HG03064 (cell line): ENCODE measurements around the gene KCNIP3.

ENCODE experiments used
- ATAC-seq: cut with Tn5 transposase; IDR thresholded peaks from one replicate; pipeline ENCODE4 v1.9.1; 2021; ENCODE audit warnings: low read depth; ENCODE audit not compliant: unreplicated experiment

Gene KCNIP3

DNA sequence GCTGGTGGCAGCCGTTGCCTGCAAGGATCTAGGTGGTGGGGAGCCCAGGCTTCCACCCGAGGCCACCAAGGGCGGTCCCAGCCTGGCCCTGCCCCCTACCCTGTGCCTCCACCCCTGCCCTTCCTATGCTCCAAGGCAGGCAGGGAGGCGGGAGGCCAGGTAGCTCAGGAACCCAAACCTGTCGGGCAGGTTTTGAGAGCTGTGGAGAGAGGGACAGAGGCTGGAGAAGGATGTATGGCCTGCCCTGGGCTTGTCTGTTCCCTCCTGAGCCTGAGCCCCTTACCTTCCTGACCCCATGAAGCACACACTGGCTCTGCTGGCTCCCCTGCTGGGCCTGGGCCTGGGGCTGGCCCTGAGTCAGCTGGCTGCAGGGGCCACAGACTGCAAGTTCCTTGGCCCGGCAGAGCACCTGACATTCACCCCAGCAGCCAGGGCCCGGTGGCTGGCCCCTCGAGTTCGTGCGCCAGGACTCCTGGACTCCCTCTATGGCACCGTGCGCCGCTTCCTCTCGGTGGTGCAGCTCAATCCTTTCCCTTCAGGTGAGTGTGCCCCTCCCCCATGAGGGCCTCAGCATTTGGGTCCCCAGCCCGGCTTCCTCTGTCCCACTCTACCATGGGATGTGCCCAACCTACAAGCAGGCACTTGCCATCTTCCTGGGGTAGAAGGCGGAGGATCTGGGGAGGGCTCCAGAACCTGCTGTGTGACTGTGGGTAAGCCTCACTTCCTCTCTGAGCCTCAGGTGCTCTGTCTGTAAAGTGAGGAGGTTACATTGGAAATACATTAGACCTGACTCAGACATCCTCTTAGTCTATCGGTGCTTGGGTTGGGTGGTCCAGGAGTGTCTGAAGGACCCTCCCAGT lies 22.6 kb upstream of the KCNIP3 start, which contains the start of gene PROM2:
PROM2 (plus strand) TSS at position 159 of the 860 bp plus-strand sequence; CDS start at position 296, 137 bp downstream.
- ATAC-seq: no peak

DNA sequence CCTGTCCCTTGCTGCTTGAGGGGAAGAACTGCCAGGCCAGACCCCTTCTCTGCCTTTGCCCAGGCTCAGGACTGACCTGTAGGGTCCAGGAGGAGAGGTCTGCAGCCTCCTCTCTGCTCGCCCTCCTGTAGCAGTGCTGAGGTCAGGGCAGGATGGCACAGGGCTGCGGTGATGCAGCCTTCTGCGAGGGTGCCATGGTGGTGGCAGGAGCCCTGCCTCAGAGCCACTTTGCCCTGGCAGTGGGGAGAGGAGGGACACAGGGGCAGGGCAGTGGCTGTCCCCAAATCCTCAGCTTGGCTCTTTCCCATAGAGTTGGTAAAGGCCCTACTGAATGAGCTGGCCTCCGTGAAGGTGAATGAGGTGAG lies 22.0 kb upstream of the KCNIP3 start:
- no peak for ATAC-seq

DNA sequence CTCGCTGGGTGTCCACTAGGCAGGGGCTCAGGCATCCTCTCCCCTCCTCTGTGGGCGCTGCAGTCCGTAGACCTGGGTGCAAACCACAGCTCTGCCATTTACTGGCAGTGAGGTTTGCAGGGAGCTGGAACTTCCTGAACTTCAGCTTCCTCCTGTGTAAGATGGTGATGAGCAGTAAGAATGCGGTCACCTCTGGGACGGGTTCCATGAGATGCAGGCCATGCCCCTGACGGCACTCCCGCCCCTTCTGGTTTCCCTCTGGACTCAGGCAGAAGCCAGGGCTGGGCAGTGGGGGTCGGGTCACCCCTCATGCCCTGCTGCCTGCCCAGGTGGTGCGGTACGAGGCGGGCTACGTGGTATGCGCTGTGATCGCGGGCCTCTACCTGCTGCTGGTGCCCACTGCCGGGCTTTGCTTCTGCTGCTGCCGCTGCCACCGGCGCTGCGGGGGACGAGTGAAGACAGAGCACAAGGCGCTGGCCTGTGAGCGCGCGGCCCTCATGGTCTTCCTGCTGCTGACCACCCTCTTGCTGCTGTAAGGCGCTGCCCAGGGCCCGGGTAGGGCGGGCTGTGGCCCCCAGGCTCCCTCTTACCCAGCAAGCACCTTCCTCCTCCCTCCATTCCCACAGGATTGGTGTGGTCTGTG lies 21.4 kb upstream of the KCNIP3 start:
- no peak for ATAC-seq

DNA sequence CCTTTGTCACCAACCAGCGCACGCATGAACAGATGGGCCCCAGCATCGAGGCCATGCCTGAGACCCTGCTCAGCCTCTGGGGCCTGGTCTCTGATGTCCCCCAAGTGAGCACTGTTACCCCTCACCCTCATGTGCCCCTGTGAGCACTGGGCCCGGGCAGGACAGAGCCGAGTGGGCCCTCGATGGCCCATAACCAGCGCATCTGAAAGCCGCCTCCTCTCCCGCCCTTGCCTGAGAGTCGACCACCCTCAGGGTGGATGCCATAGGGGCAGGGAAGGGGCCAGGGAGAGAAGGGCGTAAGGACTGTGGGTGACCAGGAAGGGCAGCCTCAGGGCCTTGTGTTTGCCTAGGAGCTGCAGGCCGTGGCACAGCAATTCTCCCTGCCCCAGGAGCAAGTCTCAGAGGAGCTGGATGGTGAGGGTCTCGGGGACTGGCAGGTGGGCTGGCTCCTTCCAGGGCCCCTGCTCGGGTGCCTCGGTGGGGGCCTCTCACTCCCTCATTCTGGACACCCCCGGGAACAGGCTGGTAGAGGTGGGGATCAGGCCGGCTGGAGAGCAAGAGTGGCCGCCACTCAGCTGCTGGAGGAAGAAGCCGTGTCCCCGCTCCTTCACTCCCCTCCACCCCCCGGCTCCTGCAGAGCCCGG lies 20.8 kb upstream of the KCNIP3 start:
- no peak for ATAC-seq

DNA sequence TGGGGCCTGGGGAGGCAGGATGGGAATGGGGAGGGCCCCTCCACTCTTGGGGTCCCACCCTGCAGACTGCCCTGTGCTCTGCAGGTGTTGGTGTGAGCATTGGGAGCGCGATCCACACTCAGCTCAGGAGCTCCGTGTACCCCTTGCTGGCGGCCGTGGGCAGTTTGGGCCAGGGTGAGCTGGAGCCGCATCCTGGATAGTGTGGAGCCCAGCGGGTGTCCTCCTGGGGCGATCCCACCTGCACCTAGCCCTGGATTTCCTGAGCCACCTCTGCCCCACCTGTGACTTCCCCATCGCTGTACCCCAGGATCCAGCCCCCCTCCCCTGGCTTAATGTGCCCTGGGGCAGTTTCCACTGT lies 20.3 kb upstream of the KCNIP3 start:
- no peak for ATAC-seq

DNA sequence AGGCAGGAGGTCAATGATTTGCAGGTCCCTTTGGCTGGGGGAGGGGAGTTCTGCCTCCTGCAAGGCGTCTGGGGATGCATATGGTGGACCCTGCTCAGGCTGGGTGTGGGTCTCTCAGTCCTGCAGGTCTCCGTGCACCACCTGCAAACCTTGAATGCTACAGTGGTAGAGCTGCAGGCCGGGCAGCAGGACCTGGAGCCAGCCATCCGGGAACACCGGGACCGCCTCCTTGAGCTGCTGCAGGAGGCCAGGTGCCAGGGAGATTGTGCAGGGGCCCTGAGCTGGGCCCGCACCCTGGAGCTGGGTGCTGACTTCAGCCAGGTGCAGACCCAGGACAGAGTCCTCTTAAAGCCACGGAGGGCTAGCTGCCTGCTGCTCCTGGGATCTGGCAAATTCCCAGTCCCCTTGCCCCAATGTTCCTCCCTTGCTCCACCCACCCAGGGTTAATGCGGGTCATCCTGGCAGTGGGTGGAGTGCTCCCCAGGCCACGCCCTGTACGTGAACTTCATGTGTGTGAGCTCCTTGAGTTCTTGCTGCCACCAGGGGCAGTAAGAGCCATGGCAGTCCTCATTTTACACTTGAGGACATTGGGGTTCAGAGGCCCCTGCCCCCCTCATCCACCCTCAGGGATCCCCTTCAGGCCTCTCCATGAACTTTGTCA lies 19.8 kb upstream of the KCNIP3 start:
- no peak for ATAC-seq

DNA sequence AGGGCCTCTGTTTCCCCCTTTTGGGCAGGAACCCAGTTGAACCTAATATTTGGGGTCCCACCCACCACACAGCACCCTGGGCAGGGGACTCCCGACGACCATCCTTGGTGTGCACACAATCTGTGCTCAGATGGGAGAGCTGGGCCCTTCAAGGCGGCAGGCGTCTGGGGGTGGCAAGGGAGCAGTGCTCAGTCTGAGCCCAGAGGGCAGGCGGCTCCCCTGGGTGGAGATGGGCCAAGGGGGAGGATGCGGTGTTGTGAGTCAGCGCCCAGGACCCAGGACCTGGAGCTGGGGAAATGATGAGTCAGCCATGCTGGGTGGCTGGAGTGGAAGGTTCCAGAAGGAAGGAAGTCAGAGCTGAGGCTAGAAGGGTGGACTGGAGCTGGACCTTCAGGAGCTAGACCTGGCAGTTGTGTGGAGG lies 19.1 kb upstream of the KCNIP3 start:
- ATAC-seq: no peak

DNA sequence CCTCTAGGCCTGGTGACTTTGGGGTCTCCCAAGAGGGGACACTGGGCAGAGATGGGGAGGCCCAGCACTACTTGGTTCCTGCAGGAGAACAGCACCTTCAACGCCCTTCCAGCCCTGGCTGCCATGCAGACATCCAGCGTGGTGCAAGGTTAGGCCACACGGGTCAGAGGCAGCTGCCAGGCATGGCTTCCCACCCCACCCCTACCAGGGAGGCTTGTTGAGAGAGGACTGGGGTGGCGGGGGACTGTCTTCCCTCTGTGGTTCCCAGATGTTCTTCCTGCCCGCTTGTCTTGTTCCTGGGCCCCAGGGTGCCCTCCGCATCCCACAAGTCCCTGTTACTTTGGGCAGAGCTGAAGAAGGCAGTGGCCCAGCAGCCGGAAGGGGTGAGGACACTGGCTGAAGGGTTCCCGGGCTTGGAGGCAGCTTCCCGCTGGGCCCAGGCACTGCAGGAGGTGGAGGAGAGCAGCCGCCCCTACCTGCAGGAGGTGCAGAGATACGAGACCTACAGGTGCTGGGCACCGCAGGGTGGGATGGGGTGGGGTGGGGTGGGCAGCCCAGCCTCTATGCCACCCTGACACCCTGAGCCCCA lies 18.4 kb upstream of the KCNIP3 start:
- no peak for ATAC-seq

DNA sequence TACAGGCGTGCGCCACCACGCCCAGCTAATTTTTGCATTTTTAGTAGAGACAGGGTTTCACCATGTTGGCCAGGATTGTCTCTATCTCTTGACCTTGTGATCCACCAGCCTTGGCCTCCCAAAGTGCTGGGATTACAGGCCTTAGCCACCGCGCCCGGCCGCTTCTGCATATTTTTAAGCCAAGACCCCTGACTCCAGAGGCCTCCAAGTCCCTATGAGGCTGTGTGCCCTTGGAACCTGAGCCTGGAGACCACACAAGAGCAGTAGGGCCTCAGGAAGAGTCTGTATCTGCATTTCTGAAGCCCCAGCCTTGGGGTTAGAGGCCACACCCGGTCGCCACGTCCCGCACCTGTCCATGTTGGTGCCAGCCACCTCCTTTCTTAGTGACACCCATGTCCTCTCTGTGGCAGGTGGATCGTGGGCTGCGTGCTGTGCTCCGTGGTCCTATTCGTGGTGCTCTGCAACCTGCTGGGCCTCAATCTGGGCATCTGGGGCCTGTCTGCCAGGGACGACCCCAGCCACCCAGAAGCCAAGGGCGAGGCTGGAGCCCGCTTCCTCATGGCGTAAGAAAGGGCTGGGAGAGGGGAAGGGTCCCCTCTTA lies 17.6 kb upstream of the KCNIP3 start:
- no peak for ATAC-seq

DNA sequence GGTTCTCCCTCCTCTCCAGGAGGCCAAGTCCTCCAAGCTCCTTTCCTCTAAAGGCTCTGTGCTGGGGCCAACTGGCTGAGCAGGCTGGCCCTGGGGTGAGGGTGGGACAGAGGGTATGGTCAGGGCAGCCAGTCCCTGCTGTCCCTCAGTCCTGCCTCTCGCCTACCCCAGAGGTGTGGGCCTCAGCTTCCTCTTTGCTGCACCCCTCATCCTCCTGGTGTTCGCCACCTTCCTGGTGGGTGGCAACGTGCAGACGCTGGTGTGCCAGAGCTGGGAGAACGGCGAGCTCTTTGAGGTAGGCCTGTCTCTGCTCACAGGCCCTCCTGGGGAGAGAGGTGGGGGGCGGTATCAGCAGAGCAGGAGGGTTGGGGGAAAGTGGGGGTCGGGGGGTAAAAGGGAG lies 16.1 kb upstream of the KCNIP3 start:
- no peak for ATAC-seq

DNA sequence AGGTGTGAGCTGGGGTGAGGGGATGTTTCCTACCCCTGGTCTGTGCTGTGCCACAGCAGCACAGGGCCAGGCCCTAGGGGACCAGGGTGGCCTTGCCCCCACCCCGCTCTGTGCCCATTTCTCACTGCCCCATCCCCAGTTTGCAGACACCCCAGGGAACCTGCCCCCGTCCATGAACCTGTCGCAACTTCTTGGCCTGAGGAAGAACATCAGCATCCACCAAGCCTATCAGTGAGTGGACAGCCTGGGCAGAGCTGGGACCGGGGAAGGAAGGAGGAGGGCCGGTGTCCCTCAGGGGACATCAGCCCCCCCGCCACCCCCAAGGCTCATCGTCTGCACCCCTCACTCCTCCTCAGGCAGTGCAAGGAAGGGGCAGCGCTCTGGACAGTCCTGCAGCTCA lies 15.4 kb upstream of the KCNIP3 start:
- no peak for ATAC-seq

DNA sequence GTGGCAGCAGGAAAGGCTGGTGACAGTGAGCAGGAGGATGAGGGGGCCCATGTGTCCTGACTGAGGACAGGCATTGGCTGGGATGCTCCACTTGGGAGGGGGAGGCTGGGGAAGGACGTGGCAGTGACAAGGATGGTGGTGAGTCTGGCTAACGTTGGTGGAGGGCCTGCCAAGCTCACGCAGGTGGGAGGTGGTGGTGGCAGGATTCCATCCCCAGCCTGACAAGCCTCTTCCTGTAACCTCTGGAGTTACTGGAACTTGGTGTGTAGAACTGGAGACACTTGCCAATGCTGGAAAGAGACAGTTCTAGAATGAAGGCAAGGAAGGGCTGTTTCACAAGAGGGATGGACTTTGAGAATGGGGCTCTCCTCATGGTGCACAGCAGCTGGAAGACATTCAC lies 14.7 kb upstream of the KCNIP3 start:
- no peak for ATAC-seq

DNA sequence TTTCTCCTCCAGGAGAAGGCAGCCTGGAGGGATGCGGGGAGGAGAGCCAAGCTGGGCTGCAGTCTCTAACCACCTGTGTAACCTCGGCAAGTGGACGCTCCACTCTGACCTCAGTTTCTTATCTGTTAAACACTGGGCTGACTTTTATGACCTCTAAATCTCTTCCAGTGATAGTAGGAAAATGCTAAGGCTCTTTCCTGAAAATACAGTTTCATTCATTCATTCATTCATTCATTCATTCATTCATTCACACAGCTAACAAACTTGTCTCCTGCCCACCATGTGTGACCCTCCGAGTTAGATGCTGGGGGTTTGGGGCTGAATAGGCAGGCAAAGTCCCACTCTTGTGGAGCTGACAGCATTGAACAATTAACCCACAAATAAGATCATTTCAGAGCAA lies 13.6 kb upstream of the KCNIP3 start:
- no peak for ATAC-seq

DNA sequence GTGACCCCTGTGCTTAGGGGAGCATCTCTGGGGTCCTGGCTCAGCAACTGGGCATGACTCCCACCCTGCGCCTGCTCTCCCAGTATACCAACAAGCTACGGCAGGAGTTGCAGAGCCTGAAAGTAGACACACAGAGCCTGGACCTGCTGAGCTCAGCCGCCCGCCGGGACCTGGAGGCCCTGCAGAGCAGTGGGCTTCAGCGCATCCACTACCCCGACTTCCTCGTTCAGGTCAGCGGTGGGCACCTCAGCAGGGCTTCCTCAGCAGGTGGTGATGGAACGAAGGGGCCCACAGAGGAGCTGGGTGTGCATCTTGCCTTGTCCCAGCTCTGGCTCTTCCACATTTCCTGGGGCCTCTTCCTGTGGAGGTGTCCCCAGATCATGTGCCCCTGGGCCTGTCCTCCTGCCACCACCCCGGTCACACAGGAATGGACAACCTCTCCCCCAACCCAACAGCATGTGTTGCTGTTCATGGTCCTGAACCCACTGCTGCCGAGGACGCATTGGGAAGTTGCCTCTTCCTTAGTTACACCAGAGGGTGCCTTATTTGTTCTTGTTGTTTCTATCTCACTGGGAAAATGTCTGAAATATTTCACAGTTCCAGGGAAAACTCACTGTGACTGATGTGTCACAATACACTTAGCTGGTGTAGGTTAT lies 12.1 kb upstream of the KCNIP3 start:
- no peak for ATAC-seq

DNA sequence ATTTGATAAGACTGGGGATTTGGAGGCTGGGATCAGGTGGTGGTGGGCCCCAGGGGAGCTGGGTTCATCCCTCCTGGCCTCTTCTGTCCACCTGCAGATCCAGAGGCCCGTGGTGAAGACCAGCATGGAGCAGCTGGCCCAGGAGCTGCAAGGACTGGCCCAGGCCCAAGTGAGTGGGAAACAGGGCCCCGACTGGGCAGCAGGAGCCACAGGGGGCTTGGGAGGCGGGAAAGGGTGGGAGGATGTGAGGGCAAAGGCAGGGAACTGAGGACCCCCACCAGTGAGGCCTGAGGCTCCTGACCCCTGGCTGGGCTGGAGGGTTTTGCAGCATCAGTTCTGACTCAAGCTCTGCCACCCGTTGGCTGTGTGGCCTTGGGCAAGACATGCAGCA lies 11.6 kb upstream of the KCNIP3 start:
- ATAC-seq: no peak

DNA sequence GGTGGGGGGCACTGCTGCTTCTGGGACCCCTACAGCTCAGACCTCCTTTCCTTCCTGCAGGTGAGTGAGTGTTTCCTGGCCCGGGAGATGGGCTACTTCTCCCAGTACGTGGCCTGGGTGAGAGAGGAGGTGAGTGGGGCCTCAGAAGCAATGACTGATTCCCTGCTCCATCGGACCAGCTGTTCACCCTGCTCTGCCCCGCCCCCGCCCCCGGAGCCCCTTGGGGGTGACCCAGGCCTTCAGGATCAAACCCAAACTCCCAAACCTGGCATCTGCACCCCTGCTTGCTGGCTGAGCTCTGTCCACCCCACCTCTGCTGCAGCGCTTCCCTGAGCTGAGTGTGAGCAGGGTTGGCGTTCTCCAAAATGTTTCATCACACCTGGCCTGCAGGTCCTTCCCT lies 9.8 kb upstream of the KCNIP3 start:
- ATAC-seq: no peak

DNA sequence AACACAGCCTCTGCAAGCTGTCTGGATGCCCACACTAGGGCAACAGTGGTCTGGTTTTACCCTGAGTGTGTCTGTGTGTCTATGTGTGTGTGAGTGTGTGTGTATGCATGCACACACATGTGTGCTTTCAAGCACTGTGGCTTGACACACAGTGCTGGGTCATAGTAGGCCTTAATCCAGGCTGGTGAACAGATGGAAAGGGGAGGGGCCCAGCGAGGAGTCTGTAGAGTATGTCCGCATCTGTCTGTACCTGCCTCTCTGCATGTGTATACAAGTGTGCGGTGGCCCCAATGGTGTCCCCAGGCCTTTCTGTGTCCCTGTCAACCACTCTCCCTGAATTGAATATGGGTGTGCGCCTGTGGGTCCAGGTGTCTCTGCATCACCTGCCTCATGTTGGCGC lies 9.3 kb upstream of the KCNIP3 start:
- ATAC-seq: no peak

DNA sequence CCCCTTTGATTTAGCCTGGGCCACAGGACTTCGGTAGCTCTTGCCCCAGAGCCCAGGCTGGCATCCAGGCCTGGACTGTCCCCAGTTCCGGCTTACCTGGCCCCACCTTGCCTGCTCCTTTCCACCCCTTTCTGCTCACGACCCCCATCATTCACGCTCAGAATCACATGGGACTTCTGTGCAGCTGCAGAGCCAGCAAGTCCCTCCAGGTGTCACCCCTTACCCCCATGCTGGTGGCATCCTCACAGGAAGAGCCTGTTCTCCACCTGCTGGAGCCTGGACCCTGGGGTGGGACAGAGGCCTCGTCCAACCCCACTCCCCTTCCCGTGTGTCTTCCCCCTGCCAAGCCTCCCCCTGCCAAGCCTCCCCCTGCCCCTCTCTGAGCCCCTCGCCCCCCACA lies 7.9 kb upstream of the KCNIP3 start:
- ATAC-seq: no peak

DNA sequence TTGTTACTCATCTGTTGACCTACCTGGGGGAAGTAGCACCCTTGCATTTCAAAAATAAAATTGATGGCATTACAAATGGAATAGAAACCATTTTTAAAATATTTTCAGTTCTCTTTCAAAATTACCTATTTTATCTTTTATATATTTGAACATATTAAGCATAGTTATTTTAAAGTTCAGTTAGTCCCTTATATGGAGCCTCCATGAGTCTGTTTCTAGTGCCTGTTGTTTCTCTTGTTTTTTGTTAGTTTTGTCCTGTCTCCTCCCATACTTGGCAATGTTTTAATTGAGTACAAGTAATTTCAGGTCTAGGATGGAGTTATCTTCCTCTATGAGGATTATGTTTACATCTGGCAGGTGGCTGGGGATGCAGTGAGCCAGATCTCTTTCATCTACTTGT lies 5.9 kb upstream of the KCNIP3 start:
- ATAC-seq: no peak

DNA sequence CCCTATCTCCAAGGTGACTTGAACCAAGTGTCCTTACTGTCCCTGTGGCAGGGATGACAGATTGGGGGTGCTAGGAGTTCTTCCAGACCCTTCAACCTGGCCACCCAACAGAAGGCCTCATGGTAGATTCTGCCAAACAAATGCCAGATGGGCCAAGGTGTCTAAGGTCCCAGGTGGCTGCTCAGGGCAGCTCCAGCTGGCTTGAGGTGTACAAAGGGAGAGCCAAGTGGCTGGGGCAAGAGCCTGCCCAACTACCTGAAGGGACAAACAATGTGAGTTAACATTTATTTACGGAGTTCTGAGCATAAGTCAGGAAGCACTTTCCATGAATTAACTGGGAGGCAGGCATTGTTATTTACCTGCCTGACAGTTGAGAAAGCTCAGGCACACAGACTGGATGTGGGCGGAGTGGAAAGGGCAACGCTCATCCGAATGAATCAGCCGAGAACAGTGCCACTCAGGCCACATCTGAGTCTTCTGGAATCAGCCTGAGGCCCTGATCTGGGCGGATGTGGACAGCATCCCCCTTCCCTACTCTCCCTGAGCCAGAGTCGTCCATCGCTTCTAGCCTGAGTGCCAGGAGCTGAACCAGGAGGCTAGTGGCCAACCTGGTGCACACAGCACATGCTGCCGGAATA lies 4.4 kb upstream of the KCNIP3 start:
- no peak for ATAC-seq
